Uterine smooth muscle cell (primary cell): ENCODE data around the gene WDR74. TPM values are rescaled to one million over a fixed set of nuclear protein-coding genes. Genes with fewer than 3 reads are reported as not detected.

Source experiments
- total RNA-seq: library from RNA; depleted of rRNA; stranded (reverse); fragments of >200 nt; gene quantifications from 2 replicates; pipeline ENCODE4 v1.2.3, GENCODE V29; 2014

Gene WDR74
- 48.4 and 68.5 TPM in 2 replicates for total RNA-seq

GRCh38 chr11:62839050-62839945 lies at the start of gene WDR74:
Gene WDR74, minus strand, starts transcription at chr11:62839590. Its CDS starts 20 bp downstream, at chr11:62839570.

GRCh38 chr11:62880803-62881578 lies 41.6 kb upstream of the WDR74 start, which contains the start of gene SLC3A2:
Gene SLC3A2, plus strand, starts transcription at chr11:62880896. Its CDS starts 128 bp downstream, at chr11:62881024.

GRCh38 chr11:62832336-62833234 lies 6.8 kb downstream of the WDR74 start, which contains the start of gene TEX54:
Gene TEX54, minus strand, starts transcription at chr11:62832841.

GRCh38 chr11:62831520-62832335 lies 7.7 kb downstream of the WDR74 start, which contains the start of gene STX5:
Gene STX5, minus strand, starts transcription at chr11:62832051. Its CDS starts 808 bp downstream, at chr11:62831243.

GRCh38 chr11:62805076-62805892 lies 34.1 kb downstream of the WDR74 start, which contains the start of gene NXF1:
Gene NXF1, minus strand, starts transcription at chr11:62805440. Its CDS starts 84 bp downstream, at chr11:62805356.

GRCh38 chr11:62791501-62792201 lies 47.7 kb downstream of the WDR74 start, which contains the start of gene TMEM223:
Gene TMEM223, minus strand, starts transcription at chr11:62792006. Its CDS starts 12 bp downstream, at chr11:62791994.

GRCh38 chr11:62787005-62787759 lies 52.2 kb downstream of the WDR74 start, which contains the start of gene TMEM179B:
Gene TMEM179B, plus strand, starts transcription at chr11:62787402. Its CDS starts 30 bp downstream, at chr11:62787432.

Other genes with a start within 250 kb of the WDR74 start
- 7.0 TPM in 2 replicates for gene TUT1, start 248.1 kb downstream of the WDR74 start, total RNA-seq
- gene MTA2, start 237.7 kb downstream of the WDR74 start, total RNA-seq = 97.1 and 125 TPM in 2 replicates
- 11.6 and 14.0 TPM in 2 replicates for gene EML3, start 226.8 kb downstream of the WDR74 start, total RNA-seq
- 2.3 and 2.9 TPM in 2 replicates for gene ROM1, start 226.3 kb downstream of the WDR74 start, total RNA-seq
- 34.3 and 50.9 TPM in 2 replicates for gene B3GAT3, start 217.6 kb downstream of the WDR74 start, total RNA-seq
- gene GANAB, start 193.0 kb downstream of the WDR74 start, total RNA-seq = 315 and 475 TPM in 2 replicates
- gene INTS5, start 186.3 kb downstream of the WDR74 start, total RNA-seq = 22.9 and 24.5 TPM in 2 replicates
- gene C11orf98, start 174.4 kb downstream of the WDR74 start, total RNA-seq = 24.6 and 35.6 TPM in 2 replicates
- gene CSKMT, start 174.3 kb downstream of the WDR74 start, total RNA-seq = 4.2 and 9.4 TPM in 2 replicates
- 12.0 and 12.6 TPM in 2 replicates for gene UQCC3, start 167.9 kb downstream of the WDR74 start, total RNA-seq
- gene LBHD1, start 167.3 kb downstream of the WDR74 start, total RNA-seq = 2.7 and 3.3 TPM in 2 replicates
- gene UBXN1, start 160.5 kb downstream of the WDR74 start, total RNA-seq = 99.4 and 126 TPM in 2 replicates
- gene LRRN4CL, start 150.1 kb downstream of the WDR74 start, total RNA-seq = 12.2 and 23.5 TPM in 2 replicates
- 37.4 and 39.5 TPM in 2 replicates for gene BSCL2, start 132.2 kb downstream of the WDR74 start, total RNA-seq
- not detected in 2 replicates for gene GNG3, start 131.9 kb downstream of the WDR74 start, total RNA-seq
- 9.6 and 16.4 TPM in 2 replicates for gene HNRNPUL2, start 112.1 kb downstream of the WDR74 start, total RNA-seq
- gene TTC9C, start 111.1 kb downstream of the WDR74 start, total RNA-seq = 30.0 and 35.2 TPM in 2 replicates
- 14.5 and 15.6 TPM in 2 replicates for gene ZBTB3, start 85.4 kb downstream of the WDR74 start, total RNA-seq
- 66.9 and 68.8 TPM in 2 replicates for gene POLR2G, start 78.0 kb downstream of the WDR74 start, total RNA-seq
- 29.2 and 30.7 TPM in 2 replicates for gene TAF6L, start 68.2 kb downstream of the WDR74 start, total RNA-seq
- 19.0 and 25.5 TPM in 2 replicates for gene TMEM179B, start 52.2 kb downstream of the WDR74 start, total RNA-seq
- 21.8 and 24.1 TPM in 2 replicates for gene TMEM223, start 47.6 kb downstream of the WDR74 start, total RNA-seq
- 26.4 and 28.4 TPM in 2 replicates for gene NXF1, start 34.1 kb downstream of the WDR74 start, total RNA-seq
- gene STX5, start 7.5 kb downstream of the WDR74 start, total RNA-seq = 42.4 and 52.6 TPM in 2 replicates
- gene TEX54, start 6.7 kb downstream of the WDR74 start, total RNA-seq = not detected in 2 replicates
- gene SLC3A2, start 41.3 kb upstream of the WDR74 start, total RNA-seq = 348 and 637 TPM in 2 replicates
- gene CHRM1, start 81.8 kb upstream of the WDR74 start, total RNA-seq = not detected in 2 replicates
- gene SLC22A6, start 145.4 kb upstream of the WDR74 start, total RNA-seq = not detected in 2 replicates
- gene SLC22A8, start 176.3 kb upstream of the WDR74 start, total RNA-seq = under 0.01 TPM in 1 of 2 replicates, not detected in the other